NCI-H446 (cell line): Measurements from ENCODE around the gene USP53.
"Not testable (repeated sequence)": the region's sequence is repeated elsewhere in the genome, so short reads cannot be mapped to it uniquely, and the experiment has no call there.

Experiments
- DNase-seq, 2 experiments: peaks; one replicate each; lab custom pipeline; 2025; lab: John Stamatoyannopoulos, UW

USP53 gene

GRCh38 chr4:119271361-119272085 is 59.0 kb downstream of the USP53 start:
- no peak for DNase-seq

GRCh38 chr4:119279541-119279940 is 67.0 kb downstream of the USP53 start:
- not testable (repeated sequence) for DNase-seq

GRCh38 chr4:119279945-119280344 is 67.4 kb downstream of the USP53 start:
- DNase-seq: not testable (repeated sequence)

- DNase-seq: no peak
Measured at GRCh38 chr4:119281393-119281792, 68.9 kb downstream of the USP53 start.

- no peak for DNase-seq
Measured at GRCh38 chr4:119284876-119285780, 72.6 kb downstream of the USP53 start.

- DNase-seq: no peak
Measured at GRCh38 chr4:119286377-119287002, 74.0 kb downstream of the USP53 start.

- no peak for DNase-seq
Measured at GRCh38 chr4:119289313-119289712, 76.8 kb downstream of the USP53 start.

- DNase-seq: no peak
Measured at GRCh38 chr4:119290598-119290997, 78.1 kb downstream of the USP53 start.

- DNase-seq: no peak
Measured at GRCh38 chr4:119296356-119296755, 83.8 kb downstream of the USP53 start.

GRCh38 chr4:119297795-119298194 is 85.3 kb downstream of the USP53 start:
- no peak for DNase-seq

GRCh38 chr4:119299260-119299671 is 86.8 kb downstream of the USP53 start:
- DNase-seq: no peak

- no peak for DNase-seq
Measured at GRCh38 chr4:119299741-119300100, 87.2 kb downstream of the USP53 start.

GRCh38 chr4:119300101-119300978 is 87.8 kb downstream of the USP53 start:
- no peak for DNase-seq

- DNase-seq: no peak
Measured at GRCh38 chr4:119302073-119302832, 89.7 kb downstream of the USP53 start.

GRCh38 chr4:119303587-119304305 is 91.2 kb downstream of the USP53 start:
- DNase-seq: no peak

- DNase-seq: no peak
Measured at GRCh38 chr4:119304431-119304830, 91.9 kb downstream of the USP53 start.

- no peak for DNase-seq
Measured at GRCh38 chr4:119307606-119308005, 95.1 kb downstream of the USP53 start.

- no peak for DNase-seq
Measured at GRCh38 chr4:119310826-119311225, 98.3 kb downstream of the USP53 start.

GRCh38 chr4:119313237-119313636 is 100.7 kb downstream of the USP53 start:
- no peak for DNase-seq

GRCh38 chr4:119314356-119314755 is 101.8 kb downstream of the USP53 start:
- peak; percentile 26 to 29 for DNase-seq
